NB4 (cell line): Measurements from ENCODE around the gene TNFSF15.

Source experiments
- DNase-seq: peaks from one replicate; pipeline ENCODE4 v3.0.0; 2010; ENCODE audit warnings: low read depth
- H3K4me3 ChIP-seq: one replicate; pipeline ENCODE4 v1.5.1; 2011; ENCODE audit warnings: mild to moderate bottlenecking, low read depth, low read length, moderate library complexity
- MYC ChIP-seq: IDR thresholded peaks from 2 replicates; pipeline ENCODE4 v1.6.1; 2011; ENCODE audit warnings: low read depth, low read length
- POLR2A ChIP-seq: IDR thresholded peaks from 2 replicates; pipeline ENCODE4 v1.6.1; 2011; ENCODE audit warnings: mild to moderate bottlenecking; ENCODE audit not compliant: insufficient read length; ENCODE audit errors: extremely low read depth
- TF ChIP-seq, protein P1 (sequence below): IDR thresholded peaks from one replicate; pipeline ENCODE4 v1.5.1; 2012; ENCODE audit warnings: low read depth, low read length
- TF ChIP-seq, protein P2 (sequence below): IDR thresholded peaks from 2 replicates; pipeline ENCODE4 v1.6.1; 2011; ENCODE audit warnings: low read depth, low read length

The TNFSF15 gene

DNA sequence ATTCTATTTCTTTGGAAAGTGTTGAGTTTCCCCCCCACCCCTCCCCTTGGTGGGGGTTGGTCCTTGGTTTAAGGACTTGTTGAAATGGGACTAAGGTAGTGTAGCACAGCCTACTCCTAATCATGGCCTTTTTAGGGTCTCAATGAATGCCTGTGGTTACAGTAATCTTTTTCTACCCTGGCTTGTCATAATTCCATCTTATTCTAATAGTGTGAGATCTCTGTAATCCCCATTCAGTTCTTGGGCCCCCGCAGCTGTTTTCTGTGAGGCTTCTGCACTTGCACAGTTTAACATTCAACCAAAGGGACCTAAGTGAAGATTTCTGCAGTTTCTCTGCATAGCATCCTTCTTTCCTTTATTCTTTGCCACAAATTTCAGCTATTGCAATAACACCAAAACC lies 30.7 kb downstream of the TNFSF15 start:
- TF ChIP-seq, protein P1, sequence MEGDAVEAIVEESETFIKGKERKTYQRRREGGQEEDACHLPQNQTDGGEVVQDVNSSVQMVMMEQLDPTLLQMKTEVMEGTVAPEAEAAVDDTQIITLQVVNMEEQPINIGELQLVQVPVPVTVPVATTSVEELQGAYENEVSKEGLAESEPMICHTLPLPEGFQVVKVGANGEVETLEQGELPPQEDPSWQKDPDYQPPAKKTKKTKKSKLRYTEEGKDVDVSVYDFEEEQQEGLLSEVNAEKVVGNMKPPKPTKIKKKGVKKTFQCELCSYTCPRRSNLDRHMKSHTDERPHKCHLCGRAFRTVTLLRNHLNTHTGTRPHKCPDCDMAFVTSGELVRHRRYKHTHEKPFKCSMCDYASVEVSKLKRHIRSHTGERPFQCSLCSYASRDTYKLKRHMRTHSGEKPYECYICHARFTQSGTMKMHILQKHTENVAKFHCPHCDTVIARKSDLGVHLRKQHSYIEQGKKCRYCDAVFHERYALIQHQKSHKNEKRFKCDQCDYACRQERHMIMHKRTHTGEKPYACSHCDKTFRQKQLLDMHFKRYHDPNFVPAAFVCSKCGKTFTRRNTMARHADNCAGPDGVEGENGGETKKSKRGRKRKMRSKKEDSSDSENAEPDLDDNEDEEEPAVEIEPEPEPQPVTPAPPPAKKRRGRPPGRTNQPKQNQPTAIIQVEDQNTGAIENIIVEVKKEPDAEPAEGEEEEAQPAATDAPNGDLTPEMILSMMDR, result no peak
- TF ChIP-seq MYC (no peak), POLR2A (no peak)
- TF ChIP-seq, protein P2, sequence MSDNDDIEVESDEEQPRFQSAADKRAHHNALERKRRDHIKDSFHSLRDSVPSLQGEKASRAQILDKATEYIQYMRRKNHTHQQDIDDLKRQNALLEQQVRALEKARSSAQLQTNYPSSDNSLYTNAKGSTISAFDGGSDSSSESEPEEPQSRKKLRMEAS, result no peak
- no peak for DNase-seq
- no peak overlapping the region for H3K4me3 ChIP-seq

DNA sequence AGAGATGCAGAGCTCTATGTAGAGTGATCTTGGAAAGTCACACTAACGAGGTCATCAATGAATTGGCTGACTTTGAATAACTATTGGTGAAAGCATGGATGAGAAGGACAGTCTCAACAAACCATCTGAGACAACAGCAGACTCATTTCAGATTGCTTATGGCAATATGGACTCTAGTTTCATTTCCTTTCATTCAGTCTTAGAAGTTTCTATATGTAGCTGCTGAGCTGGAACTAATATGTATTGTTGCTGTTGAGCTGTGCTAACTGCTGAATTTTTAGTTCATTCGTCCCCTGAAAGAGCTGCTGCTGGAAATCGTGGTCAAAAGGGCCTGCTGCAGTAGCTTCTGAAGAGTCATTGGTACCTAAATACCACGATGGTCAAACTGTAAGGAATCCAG lies 31.3 kb downstream of the TNFSF15 start:
- no peak overlapping the region for H3K4me3 ChIP-seq
- TF ChIP-seq, protein P2, result no peak
- no peak for TF ChIP-seq POLR2A
- no peak for TF ChIP-seq MYC
- TF ChIP-seq, protein P1, result no peak
- DNase-seq, result no peak

DNA sequence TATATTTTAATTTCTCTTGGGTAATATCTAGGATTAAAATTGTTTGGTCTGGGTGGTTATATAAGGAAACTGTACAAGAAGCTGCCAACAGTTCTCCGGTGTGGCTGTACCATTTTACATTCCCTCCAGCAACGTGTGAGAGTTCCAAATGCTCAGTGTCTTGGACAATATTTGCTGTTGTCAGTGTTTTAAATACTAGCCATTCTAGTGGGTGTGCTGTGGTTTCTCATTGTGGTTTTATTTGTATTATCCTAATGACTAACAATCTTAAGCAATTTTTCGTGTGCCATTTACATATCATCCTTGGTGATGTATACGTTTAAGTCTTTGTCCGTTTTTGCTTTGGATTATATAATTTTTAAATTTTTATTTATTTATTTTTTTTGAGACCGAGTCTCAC lies 34.0 kb downstream of the TNFSF15 start:
- no peak for TF ChIP-seq POLR2A
- DNase-seq, result no peak
- no peak overlapping the region for H3K4me3 ChIP-seq

DNA sequence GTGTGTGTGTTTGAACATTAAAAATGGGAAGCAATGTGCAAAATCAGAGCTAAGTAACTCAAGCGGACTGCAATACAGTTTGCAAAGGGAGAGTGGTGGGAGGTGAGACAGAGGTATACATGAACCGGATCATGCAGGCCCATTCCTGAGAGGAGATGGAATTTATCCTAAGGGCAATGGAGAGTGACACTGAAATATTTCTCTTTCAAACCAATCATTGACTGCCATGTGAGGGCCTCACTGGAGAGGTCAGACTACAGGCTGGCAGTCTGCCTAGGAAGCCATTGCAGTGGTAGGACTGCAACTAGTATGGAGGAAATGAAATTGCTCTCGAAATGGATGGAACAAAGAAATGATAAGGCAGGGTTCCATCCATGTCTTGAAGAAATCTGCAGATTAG lies 34.8 kb downstream of the TNFSF15 start:
- no peak for DNase-seq
- no peak overlapping the region for H3K4me3 ChIP-seq
- no peak for TF ChIP-seq MYC
- TF ChIP-seq, protein P2, result no peak
- TF ChIP-seq, protein P1, result no peak
- TF ChIP-seq POLR2A, result no peak

DNA sequence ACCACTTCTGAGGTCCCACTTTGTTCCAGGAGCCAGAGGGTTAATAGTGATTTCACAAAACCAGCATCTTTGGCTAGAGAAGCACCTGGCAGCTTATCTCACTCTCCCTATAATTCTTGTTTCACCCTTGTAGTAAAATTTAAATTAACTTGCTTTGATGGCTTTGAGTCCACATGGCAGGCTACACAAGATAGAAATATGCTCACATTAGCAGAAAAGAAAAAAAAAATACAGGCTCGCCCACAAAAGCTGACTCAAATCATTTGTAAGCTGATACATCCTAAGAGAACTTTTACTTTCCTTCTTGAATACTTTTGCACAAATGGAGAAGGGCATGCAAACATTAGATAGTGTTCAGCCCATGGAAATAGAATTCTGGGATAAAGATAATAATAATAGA lies 36.2 kb downstream of the TNFSF15 start:
- no peak for TF ChIP-seq MYC
- no peak for DNase-seq

DNA sequence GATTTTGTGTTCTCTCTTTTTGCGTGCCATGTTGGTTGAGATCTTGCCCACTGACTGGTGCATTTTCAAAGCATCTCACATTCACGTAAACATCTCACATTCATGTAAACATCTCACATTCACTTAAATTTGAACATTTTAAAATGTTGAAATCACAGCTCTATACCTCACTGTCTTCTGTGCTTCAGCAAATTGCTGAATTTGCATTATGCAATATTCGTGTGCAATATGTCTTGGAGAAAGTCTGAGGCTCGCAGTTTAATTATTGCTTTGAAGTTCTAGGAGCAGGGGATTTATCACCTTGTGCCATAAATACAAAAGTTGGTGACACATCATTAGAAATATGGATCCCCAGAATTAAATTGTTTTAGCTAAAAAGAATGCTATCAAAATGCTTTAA lies 42.6 kb downstream of the TNFSF15 start:
- TF ChIP-seq, protein P2, result no peak
- TF ChIP-seq, protein P1, result no peak
- no peak for TF ChIP-seq MYC
- TF ChIP-seq POLR2A, result no peak
- DNase-seq, result no peak
- H3K4me3 ChIP-seq, result no peak overlapping the region

More for the DNA sequence above, 36.2 kb downstream of the TNFSF15 start:
- no peak overlapping the region for H3K4me3 ChIP-seq

DNA sequence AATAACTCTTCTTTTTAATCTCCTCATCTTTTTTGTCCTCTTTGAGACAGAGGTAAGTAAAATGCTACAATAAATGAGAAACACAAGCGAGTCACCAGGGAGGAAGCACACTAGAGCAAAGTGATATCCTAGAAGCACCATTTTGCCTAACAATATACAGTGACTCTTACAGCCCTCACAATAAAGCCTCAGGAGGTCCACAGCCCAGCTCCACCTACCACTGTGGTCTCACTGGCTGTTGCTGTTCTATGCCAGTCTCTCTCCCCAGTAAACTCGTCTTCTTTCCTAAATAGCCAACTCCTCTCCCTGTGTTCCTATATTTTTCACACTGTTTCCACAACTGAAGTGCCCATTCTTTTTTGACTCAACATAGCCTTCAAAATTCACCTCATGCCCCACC lies 44.3 kb downstream of the TNFSF15 start:
- TF ChIP-seq, protein P2, result no peak
- no peak for TF ChIP-seq POLR2A
- TF ChIP-seq MYC, result no peak
- TF ChIP-seq, protein P1, result no peak
- no peak overlapping the region for H3K4me3 ChIP-seq
- no peak for DNase-seq
